HEK293T (cell line): Measurements from ENCODE around the gene SHANK2.

Experiments used
- CTCF ChIA-PET: fragments of 350-600 bp; formaldehyde crosslinking; extraction: SDS; loops from one replicate; lab custom pipeline; 2021; ENCODE audit warnings: antibody characterized with exemption, inconsistent platforms; lab: Yijun Ruan, JAX
- POLR2A ChIA-PET: fragments of 350-600 bp; formaldehyde crosslinking; extraction: SDS; loops from one replicate; lab custom pipeline; 2020; ENCODE audit warnings: antibody characterized with exemption, inconsistent platforms; lab: Yijun Ruan, JAX
- DNase-seq: peaks from one replicate; pipeline ENCODE4 v3.0.0; 2012; ENCODE audit warnings: mixed read lengths; ENCODE audit errors: extremely low spot score
- ARNT ChIP-seq: fragments of 450-650 bp; IDR thresholded peaks from 2 replicates; pipeline ENCODE4 v1.6.1; 2017; ENCODE audit warnings: mild to moderate bottlenecking
- BHLHE40 ChIP-seq: fragments of 450-650 bp; IDR thresholded peaks from 2 replicates; pipeline ENCODE4 v1.6.1; 2016; ENCODE audit warnings: mild to moderate bottlenecking, moderate library complexity, borderline replicate concordance
- CTBP1 ChIP-seq: fragments of 450-650 bp; IDR thresholded peaks from 2 replicates; pipeline ENCODE4 v1.6.1; 2016; ENCODE audit warnings: borderline replicate concordance
- ELF4 ChIP-seq: fragments of 450-650 bp; IDR thresholded peaks from 2 replicates; pipeline ENCODE4 v1.6.1; 2017; ENCODE audit warnings: antibody characterized with exemption
- FOXA1 ChIP-seq: fragments of 450-650 bp; IDR thresholded peaks from 2 replicates; pipeline ENCODE4 v1.6.1; 2016; ENCODE audit warnings: mild to moderate bottlenecking
- FOXK2 ChIP-seq: fragments of 450-650 bp; IDR thresholded peaks from 2 replicates; pipeline ENCODE4 v1.6.1; 2016; ENCODE audit warnings: mild to moderate bottlenecking
- FOXM1 ChIP-seq: fragments of 450-650 bp; IDR thresholded peaks from 2 replicates; pipeline ENCODE4 v1.6.1; 2017; ENCODE audit warnings: mild to moderate bottlenecking, borderline replicate concordance
- HDGF ChIP-seq: fragments of 450-650 bp; IDR thresholded peaks from 2 replicates; pipeline ENCODE4 v1.6.1; 2017; ENCODE audit warnings: antibody characterized with exemption, borderline replicate concordance
- L3MBTL2 ChIP-seq: fragments of 450-650 bp; conservative IDR thresholded peaks from 2 replicates; pipeline ENCODE4 v1.6.1; 2016; ENCODE audit warnings: mild to moderate bottlenecking
- LEF1 ChIP-seq: fragments of 450-650 bp; IDR thresholded peaks from 2 replicates; pipeline ENCODE4 v1.6.1; 2017; ENCODE audit warnings: mild to moderate bottlenecking, borderline replicate concordance
- NFRKB ChIP-seq: fragments of 450-650 bp; IDR thresholded peaks from 2 replicates; pipeline ENCODE4 v1.6.1; 2016; ENCODE audit warnings: mild to moderate bottlenecking, moderate library complexity
- SP1 ChIP-seq: fragments of 450-650 bp; IDR thresholded peaks from 2 replicates; pipeline ENCODE4 v1.6.1; 2017
- SUZ12 ChIP-seq: fragments of 450-650 bp; IDR thresholded peaks from 2 replicates; pipeline ENCODE4 v1.6.1; 2016; ENCODE audit warnings: mild to moderate bottlenecking
- TARDBP ChIP-seq: fragments of 450-650 bp; IDR thresholded peaks from 2 replicates; pipeline ENCODE4 v1.6.1; 2016
- ZNF384 ChIP-seq: fragments of 450-650 bp; IDR thresholded peaks from 2 replicates; pipeline ENCODE4 v1.6.1; 2016
- TF ChIP-seq, protein P1 (sequence below): fragments of 450-650 bp; IDR thresholded peaks from 2 replicates; pipeline ENCODE4 v1.6.1; 2016

The SHANK2 gene

DNA sequence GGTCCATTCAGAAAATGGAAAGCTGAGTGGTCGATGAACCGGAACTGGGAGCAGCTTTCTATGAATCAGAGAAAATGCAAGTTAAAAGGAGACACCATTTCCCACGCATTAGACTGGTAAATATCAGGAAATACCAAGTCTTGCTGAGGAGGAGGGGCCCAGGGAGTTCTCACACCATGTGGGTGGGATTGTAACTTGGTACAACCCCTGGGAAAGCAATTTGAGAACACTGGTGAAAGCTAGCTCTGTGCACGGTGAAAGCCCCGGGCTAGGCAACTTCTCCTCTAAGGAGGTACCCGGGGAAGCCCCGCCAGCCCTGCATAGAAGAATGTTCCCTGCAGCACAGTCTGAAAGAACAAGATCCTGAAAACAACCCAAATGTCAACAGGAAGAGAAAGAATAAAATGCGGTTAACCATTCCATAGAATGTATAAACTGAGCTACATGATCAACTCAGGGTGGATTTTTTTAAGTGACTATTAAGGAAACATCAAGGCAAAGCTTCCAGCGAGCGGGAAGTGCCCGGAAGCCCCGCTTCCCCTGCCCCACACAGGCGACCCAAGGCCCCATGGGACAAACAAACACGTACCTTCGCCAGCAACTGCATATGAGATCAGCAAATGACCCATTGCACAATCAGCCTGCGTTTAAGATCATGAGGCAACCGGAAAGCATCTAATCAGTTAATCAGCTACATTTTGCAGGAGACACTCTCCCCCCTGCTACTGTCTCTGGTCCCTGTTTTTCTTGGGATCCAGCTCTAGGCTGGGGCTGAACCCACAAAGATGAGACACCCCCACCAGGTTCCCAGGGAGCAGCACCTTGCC, 11.3 kb downstream of the SHANK2 start:
- ChIA-PET POLR2A (no interaction called here), CTCF (interaction anchor here (0.6 kb wide), 1 partner anchor 10 kb away, joined by 3 read pairs; no protein-coding TSS in a partner anchor)
- TF ChIP-seq NFRKB (no peak), FOXK2 (no peak), SP1 (no peak), ARNT (no peak), BHLHE40 (no peak), HDGF (no peak), LEF1 (no peak), FOXA1 (no peak), SUZ12 (no peak), ZNF384 (no peak), CTBP1 (no peak)
- peak; percentile 27 for DNase-seq

DNA sequence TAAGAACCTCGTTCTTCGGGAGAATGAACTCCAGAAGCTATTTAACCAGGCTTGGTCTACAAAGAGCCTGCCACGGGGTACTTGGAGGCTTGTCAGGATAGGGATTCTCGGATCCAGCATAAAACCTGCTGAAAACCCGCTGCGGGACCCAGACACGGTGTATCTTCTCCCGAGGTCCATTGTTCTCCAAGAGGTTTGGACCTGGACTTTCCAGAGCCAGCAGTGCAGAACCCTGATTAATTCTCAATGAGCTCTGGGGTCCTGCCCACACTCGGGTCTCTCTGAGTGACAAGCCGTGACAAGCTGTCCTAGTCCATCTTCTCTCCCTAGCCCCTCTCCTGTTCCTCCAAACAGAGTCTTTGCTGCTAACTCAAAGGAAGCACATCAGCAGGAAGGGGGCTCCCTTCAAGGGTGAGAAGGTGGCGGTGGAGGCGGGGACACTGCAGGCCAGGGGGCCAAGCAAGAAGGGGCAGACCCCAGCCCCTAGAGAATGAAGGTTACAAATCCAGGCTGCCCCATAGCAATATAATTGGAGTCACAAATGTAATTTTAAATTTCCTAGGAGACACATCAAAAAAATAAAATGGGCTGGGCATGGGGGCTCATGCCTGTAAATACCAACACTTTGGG, 12.2 kb downstream of the SHANK2 start:
- ChIA-PET POLR2A (no interaction called here), CTCF (interaction anchor here (0.6 kb wide), 1 partner anchor 11 kb away, joined by 3 read pairs; no protein-coding TSS in a partner anchor)
- no peak for DNase-seq
- no peak for TF ChIP-seq NFRKB
- no peak for TF ChIP-seq FOXK2
- no peak for TF ChIP-seq BHLHE40
- no peak for TF ChIP-seq FOXA1
- TF ChIP-seq, protein P1, sequence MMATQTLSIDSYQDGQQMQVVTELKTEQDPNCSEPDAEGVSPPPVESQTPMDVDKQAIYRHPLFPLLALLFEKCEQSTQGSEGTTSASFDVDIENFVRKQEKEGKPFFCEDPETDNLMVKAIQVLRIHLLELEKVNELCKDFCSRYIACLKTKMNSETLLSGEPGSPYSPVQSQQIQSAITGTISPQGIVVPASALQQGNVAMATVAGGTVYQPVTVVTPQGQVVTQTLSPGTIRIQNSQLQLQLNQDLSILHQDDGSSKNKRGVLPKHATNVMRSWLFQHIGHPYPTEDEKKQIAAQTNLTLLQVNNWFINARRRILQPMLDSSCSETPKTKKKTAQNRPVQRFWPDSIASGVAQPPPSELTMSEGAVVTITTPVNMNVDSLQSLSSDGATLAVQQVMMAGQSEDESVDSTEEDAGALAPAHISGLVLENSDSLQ = no peak
- TF ChIP-seq SP1 = no peak
- TF ChIP-seq ZNF384 = no peak
- no peak for TF ChIP-seq ELF4
- TF ChIP-seq SUZ12 = no peak
- no peak for TF ChIP-seq LEF1
- TF ChIP-seq L3MBTL2 = no peak
- no peak for TF ChIP-seq TARDBP
- TF ChIP-seq HDGF = no peak

DNA sequence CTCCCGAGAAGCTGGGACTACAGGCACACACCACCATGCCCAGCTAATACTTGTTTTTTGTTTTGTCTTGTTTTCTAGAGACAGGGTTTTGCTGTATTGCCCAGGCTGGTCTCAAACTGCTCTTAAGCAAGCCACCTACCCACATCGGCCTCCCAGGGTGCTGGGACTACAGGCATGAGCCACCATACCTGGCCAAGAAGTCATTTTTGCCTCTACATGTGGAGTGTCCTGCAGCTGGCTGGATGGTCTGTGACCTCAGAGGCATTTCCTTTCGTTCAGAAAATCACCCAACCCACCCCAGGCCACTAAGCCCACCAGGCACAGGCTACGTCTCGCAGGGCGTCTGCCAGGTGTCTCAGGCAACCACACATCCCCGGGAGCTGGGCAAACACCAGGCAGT, 12.8 kb downstream of the SHANK2 start:
- no peak for DNase-seq
- TF ChIP-seq CTBP1 = no peak
- no peak for TF ChIP-seq ELF4
- no peak for TF ChIP-seq L3MBTL2
- TF ChIP-seq SUZ12 = no peak
- no peak for TF ChIP-seq ARNT
- no peak for TF ChIP-seq BHLHE40
- no peak for TF ChIP-seq HDGF
- TF ChIP-seq FOXM1 = no peak
- TF ChIP-seq LEF1 = no peak
- no peak for TF ChIP-seq FOXK2
- TF ChIP-seq, protein P1 = no peak
- no peak for TF ChIP-seq TARDBP
- no peak for TF ChIP-seq ZNF384
- TF ChIP-seq NFRKB = no peak
- no peak for TF ChIP-seq FOXA1
- TF ChIP-seq SP1 = no peak
- ChIA-PET CTCF (no interaction called here), POLR2A (no interaction called here)

DNA sequence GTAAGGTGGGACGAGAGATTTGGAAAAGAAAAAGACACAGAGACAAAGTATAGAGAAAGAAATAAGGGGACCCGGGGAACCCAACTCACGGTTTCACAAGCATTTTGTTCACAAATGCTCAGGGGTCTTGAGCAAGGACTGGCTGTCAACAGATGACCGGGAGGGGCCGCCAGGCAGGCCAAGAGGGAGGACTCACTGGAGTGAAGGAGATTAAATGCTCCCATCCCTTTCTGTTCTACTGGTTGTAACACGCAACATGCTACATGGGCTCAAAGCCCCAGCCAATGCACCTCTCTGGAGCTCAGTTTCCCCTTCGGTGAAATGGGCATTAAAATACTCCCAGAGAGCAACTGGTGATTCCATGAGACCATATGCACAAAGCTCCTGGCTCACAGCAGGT, 13.4 kb downstream of the SHANK2 start:
- POLR2A ChIA-PET = no interaction called here
- TF ChIP-seq ZNF384 (no peak), ARNT (no peak), LEF1 (no peak), BHLHE40 (no peak), ELF4 (no peak), FOXM1 (no peak), TARDBP (no peak), SP1 (no peak)

DNA sequence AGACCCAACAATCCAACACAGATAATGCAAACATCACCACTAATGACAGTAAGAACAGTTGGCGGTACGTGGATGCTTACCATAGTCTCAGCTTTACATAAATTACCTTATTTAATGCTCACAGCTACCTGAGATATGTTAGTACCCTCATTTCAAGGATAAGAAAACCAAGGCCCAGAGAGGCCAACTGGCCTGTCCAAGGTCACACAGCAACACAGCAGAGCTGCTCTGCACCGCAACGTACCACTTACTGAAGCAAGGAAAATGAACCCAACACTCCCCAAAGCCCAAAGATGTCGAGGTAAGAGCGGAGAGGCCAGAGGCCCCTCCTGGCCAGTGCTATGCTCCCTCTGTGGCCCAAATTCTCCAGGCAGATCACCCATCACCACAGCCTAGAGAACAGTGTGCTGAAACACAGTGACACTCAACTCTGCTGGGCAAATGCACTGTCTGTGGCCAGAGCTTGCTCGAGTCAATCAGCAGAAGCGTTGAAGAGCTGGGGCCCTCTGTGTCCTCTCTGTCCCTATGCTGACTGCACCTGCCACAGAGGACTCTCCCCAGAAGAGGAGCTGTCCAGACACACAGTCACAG, 14.0 kb downstream of the SHANK2 start:
- no peak for TF ChIP-seq L3MBTL2
- no peak for TF ChIP-seq CTBP1
- TF ChIP-seq SP1 = no peak
- TF ChIP-seq TARDBP = no peak
- no peak for TF ChIP-seq ELF4
- TF ChIP-seq, protein P1 = no peak
- TF ChIP-seq FOXK2 = no peak
- no peak for TF ChIP-seq NFRKB
- no peak for TF ChIP-seq HDGF
- no peak for TF ChIP-seq FOXA1
- ChIA-PET POLR2A (no interaction called here), CTCF (no interaction called here)
- DNase-seq = no peak

More for the DNA sequence above, 13.4 kb downstream of the SHANK2 start:
- CTCF ChIA-PET = no interaction called here
- DNase-seq = no peak

DNA sequence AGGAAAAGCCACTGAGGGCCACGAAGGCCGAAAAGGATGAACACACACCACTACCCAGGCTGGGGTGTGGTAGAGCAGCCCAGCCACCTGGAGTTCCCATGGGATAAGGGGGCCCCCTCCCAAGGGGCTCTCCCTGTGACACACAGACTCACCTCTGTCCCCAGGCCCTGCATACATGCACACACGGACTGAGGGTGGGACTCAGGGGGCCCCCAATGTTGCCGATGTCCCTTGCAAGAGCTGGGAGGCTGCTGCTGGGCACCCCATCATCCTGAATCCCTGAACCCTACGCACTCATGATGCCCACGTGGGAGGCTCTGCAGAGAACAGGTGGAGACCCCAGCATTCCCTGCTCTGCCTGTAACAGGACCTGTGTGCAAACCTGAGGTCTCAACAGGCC, 14.5 kb downstream of the SHANK2 start:
- DNase-seq = no peak
- POLR2A ChIA-PET = no interaction called here
- TF ChIP-seq ARNT (no peak), FOXM1 (no peak), FOXK2 (no peak), CTBP1 (no peak), LEF1 (no peak), L3MBTL2 (no peak), NFRKB (no peak), SP1 (no peak), HDGF (no peak), SUZ12 (no peak), TARDBP (no peak), BHLHE40 (no peak), ELF4 (no peak), FOXA1 (no peak), ZNF384 (no peak)
- TF ChIP-seq, protein P1 = no peak
- CTCF ChIA-PET = no interaction called here
